Tibial nerve (tissue), 4 donors: ENCODE results near the gene BTBD2. TPM values are rescaled to one million over a fixed set of nuclear protein-coding genes. Genes with fewer than 3 reads are reported as not detected.

Experiments
- DNase-seq, 2 donors: peaks; one replicate each; pipeline ENCODE4 v3.0.0-alpha.2; 2019; ENCODE audit warnings: low spot score in 2 of 2
- H3K27ac ChIP-seq, 4 donors: fragments of 200-600 bp; sonication (generic) in 3 of 4; one replicate each; pipeline ENCODE4 v1.5.1; 2017 to 2019; ENCODE audit warnings: mild to moderate bottlenecking in 1 of 4
- H3K27me3 ChIP-seq, 2 donors: fragments of 200-600 bp; sonication (generic) in 1 of 2; one replicate each; pipeline versions ENCODE4 v1.5.1 to v1.6.0; 2017 to 2019
- H3K36me3 ChIP-seq, 3 donors: fragments of 200-600 bp; sonication (generic); one replicate each; pipeline ENCODE4 v1.5.1; 2018 to 2019
- H3K4me1 ChIP-seq, 4 donors: fragments of 200-600 bp; sonication (generic) in 3 of 4; one replicate each; pipeline ENCODE4 v1.5.1; 2017 to 2019
- H3K4me3 ChIP-seq, 4 donors: fragments of 200-600 bp; sonication (generic) in 3 of 4; one replicate each; pipeline ENCODE4 v1.5.1; 2017 to 2019; ENCODE audit warnings: mild to moderate bottlenecking in 1 of 4, moderate library complexity in 1 of 4
- H3K9me3 ChIP-seq, 4 donors: fragments of 200-600 bp; sonication (generic) in 3 of 4; one replicate each; pipeline ENCODE4 v1.5.1; 2017 to 2019
- CTCF ChIP-seq, 5 experiments: fragments of 200-600 bp in 3 of 5; fragments of 450-650 bp in 2 of 5; sonication (generic) in 3 of 5; IDR thresholded peaks; one replicate each; pipeline ENCODE4 v1.5.1; 2016 to 2019; ENCODE audit warnings: antibody characterized with exemption in 5 of 5, mild to moderate bottlenecking in 3 of 5, moderate library complexity in 2 of 5
- EP300 ChIP-seq, 2 donors: sonication (generic); formaldehyde crosslinking; IDR thresholded peaks; one replicate each; pipeline ENCODE4 v1.6.1; 2017; ENCODE audit warnings: antibody characterized with exemption in 2 of 2, mild to moderate bottlenecking in 1 of 2
- POLR2A ChIP-seq, 2 donors: fragments of 450-650 bp; IDR thresholded peaks; one replicate each; pipeline ENCODE4 v1.6.1; 2017; ENCODE audit warnings: antibody characterized with exemption in 2 of 2, mild to moderate bottlenecking in 2 of 2, moderate library complexity in 2 of 2
- WGBS, 2 donors: methylation state at CpG; one replicate each; pipeline ENCODE4 v1.1.5; 2018; 5-methylcytosine and 5-hydroxymethylcytosine counted together
- total RNA-seq, 4 donors: library from RNA; depleted of rRNA; stranded (reverse); fragments of >200 nt; gene quantifications; one replicate each; pipeline ENCODE4 v1.1.0, GENCODE V29; 2016

Gene BTBD2
- total RNA-seq, 4 donors from 2014 or later: 54.0 to 94.5 (median 73.5) TPM

DNA sequence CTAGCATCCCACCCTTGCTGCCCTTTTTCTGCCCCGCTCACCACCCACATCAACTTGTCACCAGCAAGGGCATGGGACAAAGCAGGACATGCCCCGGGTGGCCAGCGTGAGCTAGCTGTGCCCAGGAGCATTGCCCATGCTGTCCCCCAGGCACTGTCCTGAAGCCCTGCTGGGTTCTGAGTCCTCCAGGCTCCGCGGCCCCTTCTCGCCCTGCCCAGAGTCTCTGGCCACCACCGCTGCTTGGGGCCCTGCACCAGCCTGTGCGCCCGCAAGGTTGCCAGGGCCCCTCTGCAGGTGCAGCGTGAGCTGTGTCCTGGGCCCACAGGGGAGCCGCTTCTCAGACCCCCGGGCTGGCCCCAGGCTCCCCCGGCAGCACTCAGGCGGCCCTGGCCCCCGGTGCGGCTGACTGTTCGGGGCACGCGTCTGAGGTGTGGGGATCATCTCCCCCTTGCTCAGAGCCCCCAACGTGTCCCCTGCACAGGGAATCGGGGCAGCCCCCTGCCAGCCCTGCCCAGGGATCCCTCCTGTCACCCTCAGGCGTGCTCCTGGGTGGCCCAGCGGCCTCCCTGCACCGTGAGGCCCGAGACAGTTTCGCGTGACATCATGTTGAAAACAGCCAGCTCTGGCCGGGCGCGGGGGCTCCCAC lies 70.5 kb downstream of the BTBD2 start:
- peak overlapping the region in 1 of 4 donors; percentile 98 for H3K27ac ChIP-seq
- no peak overlapping the region for H3K4me3 ChIP-seq
- no peak for DNase-seq
- peaks cover 0 to 45% (median 28%) of the 10 kb centered on the region in 4 donors for H3K4me1 ChIP-seq
- H3K36me3 ChIP-seq: peaks cover 0 to 12% (median 0%) of the 10 kb centered on the region in 3 donors
- 88 to 89% methylated on average over 27 to 28 of the region's 30 CpGs for WGBS, 2 donors
- no peaks in the 10 kb centered on the region for H3K9me3 ChIP-seq
- no peaks in the 10 kb centered on the region for H3K27me3 ChIP-seq
- TF ChIP-seq POLR2A (IDR thresholded peaks at IDR 0.05) (no peak), EP300 (IDR thresholded peaks at IDR 0.05) (no peak)

DNA sequence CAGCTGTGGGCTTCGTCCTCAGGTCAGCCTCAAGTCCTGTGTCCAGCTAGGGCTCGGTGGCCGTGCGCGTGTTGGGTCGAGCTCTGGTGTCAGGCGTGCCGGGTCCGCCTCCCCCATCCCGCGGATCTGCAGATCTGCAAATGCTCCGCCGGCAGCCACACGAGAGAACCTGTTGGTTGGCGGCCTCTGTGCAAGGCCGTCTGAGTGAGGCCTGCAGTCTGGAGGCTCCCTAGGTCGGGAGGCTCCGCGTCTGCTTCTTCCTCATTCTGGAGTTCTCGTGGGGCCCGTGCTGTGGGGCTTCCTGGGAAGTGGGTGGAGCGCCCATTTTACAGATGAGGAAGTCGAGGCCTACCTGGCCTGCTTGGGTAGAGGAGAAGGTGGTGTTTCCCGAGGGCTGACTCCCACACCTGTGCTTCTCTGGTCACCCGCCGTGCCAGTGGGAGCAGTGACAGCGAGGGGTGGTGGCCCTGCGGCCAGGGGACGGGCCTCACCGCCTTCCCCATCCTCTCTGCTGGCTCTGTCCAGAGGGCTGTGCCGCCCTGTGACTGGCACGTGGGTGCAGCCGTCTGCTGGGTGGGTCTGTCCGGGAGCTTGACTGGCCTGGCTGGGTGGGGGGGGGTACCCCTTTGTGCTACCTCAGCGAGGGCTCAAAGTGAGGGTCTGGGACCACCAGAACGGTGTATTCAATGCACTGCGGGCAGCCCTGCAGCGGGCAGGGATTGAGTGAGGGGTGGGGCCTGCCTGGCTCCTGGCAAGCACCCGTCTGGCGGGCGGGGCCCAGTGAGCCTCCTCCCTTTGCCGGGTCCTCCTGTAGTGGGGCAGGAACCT lies 71.2 kb downstream of the BTBD2 start:
- DNase-seq: no peak
- Histone ChIP-seq H3K4me3 (no peak overlapping the region), H3K27me3 (no peaks in the 10 kb centered on the region), H3K9me3 (no peaks in the 10 kb centered on the region), H3K27ac (peak overlapping the region in 2 of 4 donors; percentile 50 to 98), H3K4me1 (peaks cover 3 to 52% (median 34%) of the 10 kb centered on the region in 4 donors), H3K36me3 (peaks cover 0 to 5% (median 0%) of the 10 kb centered on the region in 3 donors)
- TF ChIP-seq CTCF (IDR thresholded peaks at IDR 0.05) (no peak), EP300 (IDR thresholded peaks at IDR 0.05) (no peak), POLR2A (IDR thresholded peaks at IDR 0.05) (no peak)
- 74 to 78% methylated on average over 24 to 29 of the region's 42 CpGs for WGBS, 2 donors

DNA sequence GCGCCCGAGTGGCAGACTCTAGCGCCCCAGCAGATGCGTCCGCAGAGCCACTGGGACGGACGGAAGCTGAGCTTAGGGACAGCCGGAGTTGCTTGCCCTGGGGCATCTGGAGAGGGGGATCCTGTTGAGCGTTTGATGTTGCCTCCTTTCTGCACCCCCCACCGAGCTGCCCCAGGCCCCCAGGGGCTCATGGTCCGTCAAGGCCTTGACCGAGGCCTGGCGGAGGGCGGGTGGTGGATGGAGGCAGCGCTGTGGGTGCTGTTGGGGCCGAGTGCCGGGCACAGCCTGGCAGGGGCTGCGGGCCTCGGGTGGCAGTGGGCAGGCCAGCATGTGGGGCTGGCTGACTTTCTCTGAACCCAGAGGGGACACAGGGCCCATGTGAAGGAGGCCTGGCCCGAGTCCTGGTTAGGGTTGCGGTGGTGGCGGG lies 71.8 kb downstream of the BTBD2 start:
- Histone ChIP-seq H3K27ac (peak overlapping the region in 2 of 4 donors; percentile 50 to 98), H3K36me3 (no peaks in the 10 kb centered on the region), H3K4me1 (peaks cover 3 to 53% (median 35%) of the 10 kb centered on the region in 4 donors), H3K27me3 (no peaks in the 10 kb centered on the region), H3K4me3 (no peak overlapping the region), H3K9me3 (no peaks in the 10 kb centered on the region)
- DNase-seq: no peak
- TF ChIP-seq EP300 (IDR thresholded peaks at IDR 0.05) (no peak), POLR2A (IDR thresholded peaks at IDR 0.05) (no peak), CTCF (IDR thresholded peaks at IDR 0.05) (no peak)
- 78 to 83% methylated on average over 18 to 22 of the region's 22 CpGs for WGBS, 2 donors

DNA sequence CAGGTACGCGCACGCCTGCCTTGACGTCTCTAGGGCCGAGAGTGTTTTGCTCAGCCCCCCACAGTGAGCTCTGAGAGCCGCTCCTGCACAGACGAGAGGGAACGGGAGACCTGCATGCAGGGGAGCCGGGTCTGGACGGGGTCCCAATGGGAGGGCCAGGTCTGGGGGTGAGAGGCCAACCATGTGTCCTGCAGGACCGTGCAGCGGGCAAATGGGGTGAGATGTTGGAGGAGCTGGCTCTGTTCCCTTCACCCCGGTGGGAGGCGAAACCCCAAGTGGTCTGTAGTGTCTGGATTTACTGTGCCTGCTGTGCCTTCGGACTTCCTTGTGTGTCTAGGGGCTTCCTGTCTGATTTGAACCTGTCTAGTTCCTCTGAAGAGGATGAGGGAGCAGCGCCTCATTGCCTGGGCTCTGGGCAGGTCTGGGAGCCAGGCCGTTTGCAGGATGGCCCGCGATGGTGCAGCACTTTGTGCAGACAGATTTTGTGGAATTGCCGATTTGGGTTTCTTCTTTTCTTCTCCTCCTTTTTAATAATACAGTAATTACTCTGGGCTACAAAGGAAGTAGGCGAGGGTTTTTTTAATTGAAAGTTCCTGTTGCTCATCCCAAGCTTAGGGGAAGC lies 72.5 kb downstream of the BTBD2 start:
- Histone ChIP-seq H3K27ac (peak overlapping the region in 3 of 4 donors; percentile 93 to 98 (median 97)), H3K4me1 (peaks cover 3 to 53% (median 35%) of the 10 kb centered on the region in 4 donors), H3K36me3 (no peaks in the 10 kb centered on the region), H3K4me3 (peak overlapping the region; percentile 66 to 73 (median 70)), H3K27me3 (no peaks in the 10 kb centered on the region), H3K9me3 (no peaks in the 10 kb centered on the region)
- 24 to 32% methylated on average over 21 of the region's 21 CpGs for WGBS, 2 donors
- no peak for DNase-seq
- TF ChIP-seq CTCF (IDR thresholded peaks at IDR 0.05) (no peak), EP300 (IDR thresholded peaks at IDR 0.05) (no peak), POLR2A (IDR thresholded peaks at IDR 0.05) (no peak)

GRCh38 chr19:1942078-1942933 lies 73.2 kb downstream of the BTBD2 start:
- 1 to 2% methylated on average over 24 to 39 of the region's 40 CpGs for WGBS, 2 donors
- H3K4me1 ChIP-seq: peaks cover 3 to 53% (median 35%) of the 10 kb centered on the region in 4 donors
- no peaks in the 10 kb centered on the region for H3K36me3 ChIP-seq
- no peaks in the 10 kb centered on the region for H3K9me3 ChIP-seq
- no peaks in the 10 kb centered on the region for H3K27me3 ChIP-seq
- peak overlapping the region; percentile 66 to 73 (median 70) for H3K4me3 ChIP-seq
- peak overlapping the region; percentile 88 to 98 (median 95) for H3K27ac ChIP-seq
- peak; percentile 38 to 60 for DNase-seq
- TF ChIP-seq CTCF (IDR thresholded peaks at IDR 0.05) (peak in 1 of 5 experiments; percentile 21), POLR2A (IDR thresholded peaks at IDR 0.05) (peak in 1 of 2 donors; percentile 31), EP300 (IDR thresholded peaks at IDR 0.05) (peak; percentile 29 to 55)
